ENCODE results near the gene LRRC31.

DNA sequence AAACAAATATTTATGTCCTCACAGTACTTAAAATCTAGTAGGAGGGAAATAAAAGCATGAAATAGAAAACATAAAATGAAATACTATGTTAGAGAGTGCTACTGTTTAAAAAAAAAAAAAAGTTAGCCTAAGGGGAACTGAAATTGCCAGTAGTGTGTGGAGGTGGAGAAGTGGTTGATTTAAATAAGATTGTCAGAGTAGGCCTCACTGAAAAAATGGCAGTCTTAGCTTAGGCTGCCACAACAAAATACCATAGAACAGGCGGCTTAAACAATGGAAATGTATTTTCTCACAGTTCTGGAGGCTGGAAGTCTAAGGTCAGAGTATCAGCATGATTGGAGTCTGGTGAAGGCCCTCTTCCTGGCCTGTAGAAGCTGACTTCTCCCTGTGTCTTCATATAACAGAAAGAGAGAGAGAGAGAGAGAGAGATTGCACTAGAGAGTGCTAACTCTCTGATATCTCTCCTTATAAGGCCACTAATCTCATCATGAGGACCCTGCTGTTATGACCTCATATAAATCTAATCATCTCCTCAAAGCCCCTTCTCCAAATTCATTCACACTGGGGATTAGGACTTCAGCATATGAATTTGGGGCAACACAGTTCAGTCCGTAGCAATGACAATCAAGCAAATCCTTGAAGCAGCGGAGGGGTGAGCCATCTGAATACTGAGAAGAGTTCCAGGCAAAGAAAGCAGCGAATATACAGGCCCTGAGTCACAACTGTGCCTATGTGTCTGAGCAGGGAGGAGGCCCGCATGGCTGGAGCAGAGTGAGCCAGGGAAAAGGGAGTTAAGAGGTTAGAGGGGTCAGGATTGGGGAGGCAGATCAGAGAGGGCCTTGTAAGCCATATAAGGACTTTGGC, 33.4 kb downstream of the LRRC31 start:
- TF ChIP-seq POLR2A (IDR thresholded peaks at IDR 0.05; ENCODE audit: control extremely low read depth in 1 of 2, low read depth in 2 of 2, low read length in 2 of 2): no peak
- TF ChIP-seq, protein P1, sequence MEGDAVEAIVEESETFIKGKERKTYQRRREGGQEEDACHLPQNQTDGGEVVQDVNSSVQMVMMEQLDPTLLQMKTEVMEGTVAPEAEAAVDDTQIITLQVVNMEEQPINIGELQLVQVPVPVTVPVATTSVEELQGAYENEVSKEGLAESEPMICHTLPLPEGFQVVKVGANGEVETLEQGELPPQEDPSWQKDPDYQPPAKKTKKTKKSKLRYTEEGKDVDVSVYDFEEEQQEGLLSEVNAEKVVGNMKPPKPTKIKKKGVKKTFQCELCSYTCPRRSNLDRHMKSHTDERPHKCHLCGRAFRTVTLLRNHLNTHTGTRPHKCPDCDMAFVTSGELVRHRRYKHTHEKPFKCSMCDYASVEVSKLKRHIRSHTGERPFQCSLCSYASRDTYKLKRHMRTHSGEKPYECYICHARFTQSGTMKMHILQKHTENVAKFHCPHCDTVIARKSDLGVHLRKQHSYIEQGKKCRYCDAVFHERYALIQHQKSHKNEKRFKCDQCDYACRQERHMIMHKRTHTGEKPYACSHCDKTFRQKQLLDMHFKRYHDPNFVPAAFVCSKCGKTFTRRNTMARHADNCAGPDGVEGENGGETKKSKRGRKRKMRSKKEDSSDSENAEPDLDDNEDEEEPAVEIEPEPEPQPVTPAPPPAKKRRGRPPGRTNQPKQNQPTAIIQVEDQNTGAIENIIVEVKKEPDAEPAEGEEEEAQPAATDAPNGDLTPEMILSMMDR (IDR thresholded peaks at IDR 0.05; ENCODE audit: control extremely low read depth in 1 of 3, insufficient read depth in 1 of 3, low read depth in 1 of 3, low read length in 3 of 3): no peak
- no peak for TF ChIP-seq SUZ12 (IDR thresholded peaks at IDR 0.05; ENCODE audit: low read length)
